Esophagus muscularis mucosa (tissue), 2 donors: ENCODE results near the gene GSTT2.
"Not testable (repeated sequence)": the region's sequence is repeated elsewhere in the genome, so short reads cannot be mapped to it uniquely, and the experiment has no call there.

ENCODE experiments used
- POLR2A ChIP-seq: fragments of 450-650 bp; IDR thresholded peaks from one replicate; pipeline ENCODE4 v1.6.1; 2017; ENCODE audit warnings: antibody characterized with exemption, moderate library complexity, mild to moderate bottlenecking, low read depth
- POLR2AphosphoS5 ChIP-seq, 2 donors: sonication (generic); formaldehyde crosslinking; IDR thresholded peaks; one replicate each; pipeline ENCODE4 v1.6.1; 2017; ENCODE audit warnings: antibody characterized with exemption in 2 of 2

GRCh38 chr22:23986538-23987178 is 6.7 kb downstream of the GSTT2 start:
- not testable (repeated sequence) for TF ChIP-seq POLR2AphosphoS5 (IDR thresholded peaks at IDR 0.05); POLR2A
